SK-N-SH (cell line): ENCODE results near the gene NTNG1.

Experiments
- CTCF ChIP-seq: fragments of 200-600 bp; sonication (generic); IDR thresholded peaks from 2 replicates; pipeline ENCODE4 v1.6.1; 2017; ENCODE audit warnings: antibody characterized with exemption, mild to moderate bottlenecking, moderate library complexity
- FOXJ3 ChIP-seq: sonication (generic); formaldehyde crosslinking; IDR thresholded peaks from 2 replicates; pipeline ENCODE4 v1.5.1; 2020; ENCODE audit warnings: mild to moderate bottlenecking, missing genetic modification reagents
- MXI1 ChIP-seq: IDR thresholded peaks from 2 replicates; pipeline ENCODE4 v1.6.1; 2012; ENCODE audit warnings: mild to moderate bottlenecking, low read depth, low read length, improper control_type of control experiment
- RAD21 ChIP-seq: IDR thresholded peaks from 2 replicates; pipeline ENCODE4 v1.6.1; 2012; ENCODE audit warnings: mild to moderate bottlenecking, low read length
- REST ChIP-seq: IDR thresholded peaks from 2 replicates; pipeline ENCODE4 v1.6.1; 2012; ENCODE audit warnings: mild to moderate bottlenecking, low read depth, low read length, moderate library complexity
- SIN3A ChIP-seq: IDR thresholded peaks from 2 replicates; pipeline ENCODE4 v1.6.1; 2012; ENCODE audit warnings: low read depth, mild to moderate bottlenecking, low read length, moderate library complexity, borderline replicate concordance
- TCF12 ChIP-seq: IDR thresholded peaks from 2 replicates; pipeline ENCODE4 v1.4.0; 2012
- USF1 ChIP-seq: IDR thresholded peaks from 2 replicates; pipeline ENCODE4 v1.4.0; 2012; ENCODE audit warnings: low read depth, borderline replicate concordance
- USF2 ChIP-seq: fragments of 150-350 bp; IDR thresholded peaks from 2 replicates; pipeline ENCODE4 v1.6.1; 2017; ENCODE audit warnings: antibody characterized with exemption, low read length, low read depth, borderline replicate concordance
- ZBTB33 ChIP-seq: IDR thresholded peaks from 2 replicates; pipeline ENCODE4 v1.4.0; 2012; ENCODE audit warnings: low read depth, borderline replicate concordance

GRCh38 chr1:107250169-107250568 is 109.3 kb downstream of the NTNG1 start:
- TF ChIP-seq CTCF: no peak
- TF ChIP-seq FOXJ3 (CRISPR knock-in tag): no peak
- no peak for TF ChIP-seq MXI1
- no peak for TF ChIP-seq SIN3A
- TF ChIP-seq USF2: no peak
- TF ChIP-seq REST: no peak
- TF ChIP-seq USF1: no peak
- no peak for TF ChIP-seq RAD21
- no peak for TF ChIP-seq TCF12
- no peak for TF ChIP-seq ZBTB33
